ENCODE data around the gene GBA3.

Gene GBA3

DNA sequence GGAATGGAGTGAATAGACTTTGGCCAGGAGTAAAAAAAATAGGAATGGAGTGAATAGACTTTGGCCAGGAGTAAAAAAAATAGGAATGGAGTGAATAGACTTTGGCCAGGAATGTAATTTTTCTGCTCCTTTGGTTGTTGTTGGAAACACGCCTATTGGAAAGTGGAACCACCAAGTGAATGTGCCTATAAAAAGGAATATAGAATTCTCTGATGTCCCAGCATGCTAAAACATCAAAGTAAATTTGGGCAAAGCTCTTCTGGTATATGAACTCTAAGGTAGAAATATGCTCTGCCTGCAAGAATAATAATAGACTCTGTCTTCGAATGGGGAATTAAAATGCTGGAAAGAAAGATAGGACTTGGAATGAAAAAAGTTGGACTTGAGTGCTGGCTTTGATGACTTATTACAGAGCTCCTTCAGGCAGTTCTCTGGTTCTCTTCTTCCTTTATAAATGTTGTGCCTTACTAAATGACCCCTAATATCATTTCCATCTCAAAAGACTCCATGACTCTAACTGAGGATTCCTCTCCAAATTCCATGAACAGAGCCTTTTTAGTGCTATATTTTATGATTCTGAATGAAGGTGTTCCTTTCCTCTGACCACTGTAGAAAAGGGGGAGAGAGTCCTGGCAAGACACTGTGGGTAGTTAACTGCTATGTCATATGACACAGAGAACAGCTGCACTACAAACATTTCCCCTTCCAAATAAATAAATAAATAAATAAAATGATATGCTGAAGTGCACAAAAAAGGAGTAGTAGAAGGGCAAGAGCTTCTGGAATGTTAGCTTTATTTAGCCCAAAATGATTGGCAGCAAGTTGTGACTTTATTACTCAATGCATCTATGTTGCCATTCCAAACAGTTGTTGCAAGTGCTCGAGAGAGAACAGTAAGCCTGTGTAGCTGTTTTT, 13.5 kb upstream of the GBA3 start:
- Histone ChIP-seq H3K4me3 (ENCODE audit: low read length) (no peak overlapping the region), H3K4me2 (ENCODE audit: low read length) (no peak overlapping the region)

GRCh38 chr4:22680065-22680642, 12.6 kb upstream of the GBA3 start:
- H3K27ac ChIP-seq (ENCODE audit: low read length), result no peak overlapping the region
- no peak overlapping the region for H3K9ac ChIP-seq (ENCODE audit: low read length)
- H3K4me2 ChIP-seq (ENCODE audit: low read length), result no peak overlapping the region

More for the DNA sequence above, 13.5 kb upstream of the GBA3 start:
- Histone ChIP-seq H3K9me3 (ENCODE audit: insufficient read depth, low read length) (no peaks in the 10 kb centered on the region), H3K27ac (ENCODE audit: low read length) (no peak overlapping the region), H3K4me1 (ENCODE audit: low read length) (peaks cover 14% of the 10 kb centered on the region), H3K79me2 (ENCODE audit: low read length) (no peaks in the 10 kb centered on the region), H2AFZ (ENCODE audit: low read depth, low read length) (no peak overlapping the region), H3K36me3 (replicated peaks; ENCODE audit: low read depth, low read length) (no peaks in the 10 kb centered on the region), H3K9ac (ENCODE audit: low read length) (no peak overlapping the region), H3K27me3 (ENCODE audit: low read depth, low read length) (no peaks in the 10 kb centered on the region; the same call in 1 of the 2 replicates), H4K20me1 (ENCODE audit: insufficient read depth, low read length) (no peaks in the 10 kb centered on the region)
- TF ChIP-seq EZH2phosphoT487 (IDR thresholded peaks at IDR 0.05; ENCODE audit: low read depth) (no peak), CTCF (IDR thresholded peaks at IDR 0.05; ENCODE audit: low read depth, low read length) (no peak)

GRCh38 chr4:22683726-22684125, 9.0 kb upstream of the GBA3 start:
- Histone ChIP-seq H3K4me1 (ENCODE audit: low read length) (peaks cover 4% of the 10 kb centered on the region), H3K9me3 (ENCODE audit: insufficient read depth, low read length) (no peaks in the 10 kb centered on the region), H3K27ac (ENCODE audit: low read length) (no peak overlapping the region), H3K36me3 (replicated peaks; ENCODE audit: low read depth, low read length) (no peaks in the 10 kb centered on the region), H3K79me2 (ENCODE audit: low read length) (no peaks in the 10 kb centered on the region), H3K4me3 (ENCODE audit: low read length) (no peak overlapping the region), H3K27me3 (ENCODE audit: low read depth, low read length) (peaks cover 4% of the 10 kb centered on the region; the same call in 1 of the 2 replicates), H3K4me2 (ENCODE audit: low read length) (no peak overlapping the region), H2AFZ (ENCODE audit: low read depth, low read length) (no peak overlapping the region), H4K20me1 (ENCODE audit: insufficient read depth, low read length) (no peaks in the 10 kb centered on the region), H3K9ac (ENCODE audit: low read length) (no peak overlapping the region)
- no peak for TF ChIP-seq EZH2phosphoT487 (IDR thresholded peaks at IDR 0.05; ENCODE audit: low read depth)
- no peak for TF ChIP-seq CTCF (IDR thresholded peaks at IDR 0.05; ENCODE audit: low read depth, low read length)

More at GRCh38 chr4:22680065-22680642, 12.6 kb upstream of the GBA3 start:
- H3K4me1 ChIP-seq (ENCODE audit: low read length), result peaks cover 14% of the 10 kb centered on the region
- TF ChIP-seq EZH2phosphoT487 (IDR thresholded peaks at IDR 0.05; ENCODE audit: low read depth), result no peak
- no peak for TF ChIP-seq CTCF (IDR thresholded peaks at IDR 0.05; ENCODE audit: low read depth, low read length)
- no peak overlapping the region for H2AFZ ChIP-seq (ENCODE audit: low read depth, low read length)
- no peak overlapping the region for H3K4me3 ChIP-seq (ENCODE audit: low read length)
- H4K20me1 ChIP-seq (ENCODE audit: insufficient read depth, low read length), result no peaks in the 10 kb centered on the region
- H3K36me3 ChIP-seq (replicated peaks; ENCODE audit: low read depth, low read length), result no peaks in the 10 kb centered on the region
- no peaks in the 10 kb centered on the region for H3K9me3 ChIP-seq (ENCODE audit: insufficient read depth, low read length)
- no peaks in the 10 kb centered on the region for H3K79me2 ChIP-seq (ENCODE audit: low read length)
- peaks cover 4% of the 10 kb centered on the region; the same call in 1 of the 2 replicates for H3K27me3 ChIP-seq (ENCODE audit: low read depth, low read length)

GRCh38 chr4:22686141-22686540, 6.6 kb upstream of the GBA3 start:
- H4K20me1 ChIP-seq (ENCODE audit: insufficient read depth, low read length), result no peaks in the 10 kb centered on the region
- no peak overlapping the region for H3K4me3 ChIP-seq (ENCODE audit: low read length)
- H3K4me1 ChIP-seq (ENCODE audit: low read length), result no peaks in the 10 kb centered on the region
- TF ChIP-seq EZH2phosphoT487 (IDR thresholded peaks at IDR 0.05; ENCODE audit: low read depth) (no peak), CTCF (IDR thresholded peaks at IDR 0.05; ENCODE audit: low read depth, low read length) (no peak)
- no peak overlapping the region for H3K27ac ChIP-seq (ENCODE audit: low read length)
- H3K9ac ChIP-seq (ENCODE audit: low read length), result no peak overlapping the region
- no peak overlapping the region for H3K4me2 ChIP-seq (ENCODE audit: low read length)
- no peak overlapping the region for H2AFZ ChIP-seq (ENCODE audit: low read depth, low read length)
- H3K9me3 ChIP-seq (ENCODE audit: insufficient read depth, low read length), result no peaks in the 10 kb centered on the region
- no peaks in the 10 kb centered on the region for H3K79me2 ChIP-seq (ENCODE audit: low read length)
- H3K27me3 ChIP-seq (ENCODE audit: low read depth, low read length), result peaks cover 4% of the 10 kb centered on the region; the same call in 1 of the 2 replicates
- no peaks in the 10 kb centered on the region for H3K36me3 ChIP-seq (replicated peaks; ENCODE audit: low read depth, low read length)
